Measurements from ENCODE around the gene HLF.

The HLF gene

DNA sequence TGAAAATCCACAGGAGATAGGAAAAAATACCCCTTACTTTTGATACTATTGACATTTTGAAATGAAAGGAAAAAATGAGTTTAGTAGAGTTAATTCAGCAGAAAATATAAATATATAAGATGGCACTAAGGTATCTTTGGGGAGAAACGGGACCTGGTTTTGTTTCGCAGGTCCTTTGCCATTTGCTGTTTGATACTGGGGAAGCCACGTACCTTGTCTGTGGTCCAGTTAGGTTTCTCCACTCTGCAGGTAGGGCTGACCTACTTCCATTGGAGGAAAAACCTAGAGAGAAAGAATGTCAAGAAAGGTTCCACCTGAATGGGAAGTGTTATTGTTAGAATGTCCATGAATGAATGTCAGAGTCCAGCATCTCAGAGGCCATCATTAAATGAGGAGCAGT lies 48.1 kb downstream of the HLF start:
- DNase-seq (ENCODE audit: insufficient read length, low spot score) = no peak
- no peak for TF ChIP-seq CTCF (IDR thresholded peaks at IDR 0.05; ENCODE audit: insufficient read depth, missing control alignments)
- no peak for FAIRE-seq

- DNase-seq (ENCODE audit: insufficient read length, low spot score) (no peak), FAIRE-seq (no peak)
- no peak for TF ChIP-seq CTCF (IDR thresholded peaks at IDR 0.05; ENCODE audit: insufficient read depth, missing control alignments)
Observed at GRCh38 chr17:55314061-55314783, 49.5 kb downstream of the HLF start.

DNA sequence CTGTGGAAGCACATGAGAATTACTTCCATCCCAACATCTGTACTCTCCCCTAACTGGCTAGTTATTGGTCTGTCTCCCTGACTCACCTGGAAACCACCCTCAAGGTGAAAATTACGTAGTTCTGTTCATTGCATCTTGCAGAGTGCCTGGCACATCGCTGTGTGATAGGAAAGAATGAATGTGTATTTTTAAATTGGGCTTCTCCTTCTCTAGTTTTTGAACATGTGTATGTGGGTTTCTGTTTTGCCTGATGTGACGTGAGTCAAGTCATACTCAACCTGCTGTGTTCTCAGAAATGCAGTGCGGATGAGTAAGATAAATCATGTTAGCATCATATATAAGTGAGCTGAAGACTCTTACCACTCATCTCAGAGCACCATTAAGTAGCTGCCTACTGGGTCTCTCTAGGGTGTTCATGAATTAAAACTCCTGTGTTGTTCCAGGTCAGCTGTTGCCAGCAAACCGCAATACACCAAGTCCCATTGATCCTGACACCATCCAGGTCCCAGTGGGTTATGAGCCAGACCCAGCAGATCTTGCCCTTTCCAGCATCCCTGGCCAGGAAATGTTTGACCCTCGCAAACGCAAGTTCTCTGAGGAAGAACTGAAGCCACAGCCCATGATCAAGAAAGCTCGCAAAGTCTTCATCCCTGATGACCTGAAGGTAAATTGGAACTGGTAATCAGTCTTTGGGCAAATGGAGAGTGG lies 50.2 kb downstream of the HLF start:
- TF ChIP-seq CTCF (IDR thresholded peaks at IDR 0.05; ENCODE audit: insufficient read depth, missing control alignments) = no peak
- FAIRE-seq (no peak), DNase-seq (ENCODE audit: insufficient read length, low spot score) (no peak)

GRCh38 chr17:55316499-55316898 lies 51.7 kb downstream of the HLF start:
- no peak for FAIRE-seq
- no peak for DNase-seq (ENCODE audit: insufficient read length, low spot score)
- no peak for TF ChIP-seq CTCF (IDR thresholded peaks at IDR 0.05; ENCODE audit: insufficient read depth, missing control alignments)

DNA sequence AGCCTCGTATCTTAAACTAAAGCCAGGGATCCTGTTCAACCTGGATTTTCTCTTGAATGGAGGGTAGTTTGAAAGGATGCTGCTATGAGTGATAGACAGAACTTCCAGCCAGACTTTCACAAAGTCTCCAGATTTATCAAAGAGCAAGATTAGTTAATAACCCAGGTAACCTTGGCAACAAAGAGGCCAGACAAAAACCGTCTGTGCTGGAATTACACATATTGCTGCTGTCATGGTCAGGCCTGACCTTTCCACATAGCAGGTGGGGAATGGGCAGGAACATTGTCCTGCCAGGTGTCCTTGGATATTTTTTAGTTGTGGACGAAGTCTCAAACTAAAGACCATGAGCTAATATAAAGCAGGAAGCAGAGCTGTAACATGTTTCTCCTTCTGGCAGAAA lies 52.5 kb downstream of the HLF start:
- DNase-seq (ENCODE audit: insufficient read length, low spot score) (no peak), FAIRE-seq (no peak)
- no peak for TF ChIP-seq CTCF (IDR thresholded peaks at IDR 0.05; ENCODE audit: insufficient read depth, missing control alignments)

DNA sequence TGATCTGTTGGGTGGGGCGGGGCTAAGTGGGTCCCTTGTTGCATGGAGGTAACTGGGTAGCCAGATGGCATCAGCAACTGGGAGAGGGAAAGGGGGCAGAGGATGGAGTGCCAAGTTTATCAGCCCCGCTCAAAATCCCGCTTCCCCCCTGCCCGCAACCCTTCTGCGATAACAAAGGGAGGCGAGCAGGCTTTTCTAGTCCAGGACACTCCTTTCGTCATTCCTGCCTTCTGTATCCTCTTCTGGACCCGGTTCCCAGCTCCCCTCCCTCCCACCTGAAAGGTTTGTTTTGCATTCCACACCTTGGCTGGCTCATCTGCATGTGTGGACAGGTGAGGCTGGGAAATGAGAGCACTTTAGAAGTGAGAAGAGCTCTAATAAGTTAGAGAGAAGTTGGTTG lies 53.3 kb downstream of the HLF start:
- no peak for FAIRE-seq
- DNase-seq (ENCODE audit: insufficient read length, low spot score) = no peak
- no peak for TF ChIP-seq CTCF (IDR thresholded peaks at IDR 0.05; ENCODE audit: insufficient read depth, missing control alignments)
